HG03097 (cell line): Measurements from ENCODE around the gene HMGCR.
"Not testable (repeated sequence)": the region's sequence is repeated elsewhere in the genome, so short reads cannot be mapped to it uniquely, and the experiment has no call there.

Experiments used
- ATAC-seq: cut with Tn5 transposase; IDR thresholded peaks from one replicate; pipeline ENCODE4 v1.9.1; 2021; ENCODE audit not compliant: unreplicated experiment, low FRiP score

The HMGCR gene

DNA sequence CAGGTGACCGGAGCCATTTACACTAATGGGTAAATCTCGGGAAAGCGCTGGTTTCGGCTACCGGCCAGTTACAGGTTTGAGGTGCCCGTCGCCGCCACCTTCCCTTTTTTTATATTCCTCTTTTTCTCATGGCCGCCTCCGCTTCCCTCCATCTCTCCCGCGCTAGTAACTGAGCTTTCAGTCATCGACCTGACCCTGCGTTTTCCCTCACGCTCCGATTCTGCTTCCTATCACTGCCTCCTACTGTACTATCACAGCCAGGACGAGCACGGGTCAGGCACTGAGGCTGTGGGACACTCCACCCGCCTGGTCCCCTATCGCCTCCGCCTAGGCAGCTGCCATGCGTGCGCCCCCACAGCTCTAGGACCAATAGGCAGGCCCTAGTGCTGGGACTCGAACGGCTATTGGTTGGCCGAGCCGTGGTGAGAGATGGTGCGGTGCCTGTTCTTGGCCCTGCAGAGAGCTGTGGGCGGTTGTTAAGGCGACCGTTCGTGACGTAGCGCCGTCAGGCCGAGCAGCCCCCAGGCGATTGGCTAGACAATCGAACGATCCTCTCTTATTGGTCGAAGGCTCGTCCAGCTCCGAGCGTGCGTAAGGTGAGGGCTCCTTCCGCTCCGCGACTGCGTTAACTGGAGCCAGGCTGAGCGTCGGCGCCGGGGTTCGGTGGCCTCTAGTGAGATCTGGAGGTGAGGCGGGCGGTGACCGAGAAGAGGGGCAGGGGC, at the start of gene HMGCR:
TSS of gene HMGCR (plus strand) at position 606 of the 722 bp plus-strand sequence. CDS start 5,386 bp downstream, outside the sequence.
- peak; percentile 99 for ATAC-seq

- not testable (repeated sequence) for ATAC-seq
These were observed 45.2 kb upstream of the HMGCR start for GRCh38 chr5:75291844-75292243.

- ATAC-seq, result no peak
These were observed 36.9 kb upstream of the HMGCR start for GRCh38 chr5:75300084-75300483.

DNA sequence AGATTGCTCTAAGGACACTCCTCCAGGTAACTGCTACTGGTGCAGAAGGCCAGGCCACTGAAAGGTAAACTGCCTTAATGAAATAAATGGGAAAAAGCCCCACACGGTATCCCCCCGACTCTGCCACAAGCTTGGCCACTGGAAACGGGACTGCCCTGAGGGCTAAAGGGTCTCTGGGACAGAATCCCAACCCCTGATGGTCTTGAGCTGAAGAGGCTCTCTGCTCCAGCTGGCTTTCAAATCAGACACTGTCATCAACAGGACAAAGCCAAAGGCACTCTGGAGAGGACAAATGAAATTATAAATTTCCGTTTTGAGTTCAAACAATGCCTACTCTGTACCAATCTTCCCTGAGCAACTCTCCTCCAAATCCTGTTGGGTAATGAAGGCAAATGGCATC, 33.6 kb upstream of the HMGCR start:
- ATAC-seq, result no peak

DNA sequence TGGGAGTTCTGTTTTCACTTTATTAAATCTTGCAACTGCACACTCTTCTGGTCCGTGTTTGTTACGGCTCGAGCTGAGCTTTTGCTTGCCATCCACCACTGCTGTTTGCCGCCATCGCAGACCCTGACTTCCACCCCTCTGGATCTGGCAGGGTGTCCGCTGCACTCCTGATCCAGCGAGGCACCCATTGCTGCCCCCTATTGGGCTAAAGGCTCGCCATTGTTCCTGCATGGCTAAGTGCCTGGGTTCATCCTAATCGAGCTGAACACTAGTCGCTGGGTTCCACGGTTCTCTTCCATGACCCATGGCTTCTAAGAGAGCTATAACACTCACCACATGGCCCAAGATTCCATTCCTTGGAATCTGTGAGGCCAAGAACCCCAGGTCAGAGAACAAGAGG, 32.5 kb upstream of the HMGCR start:
- not testable (repeated sequence) for ATAC-seq

- no peak for ATAC-seq
These were observed 30.3 kb upstream of the HMGCR start for GRCh38 chr5:75306746-75307145.

GRCh38 chr5:75310212-75310611, 26.8 kb upstream of the HMGCR start:
- no peak for ATAC-seq

- ATAC-seq, result not testable (repeated sequence)
These were observed 17.9 kb upstream of the HMGCR start for GRCh38 chr5:75319148-75319547.

- no peak for ATAC-seq
These were observed 17.4 kb upstream of the HMGCR start for GRCh38 chr5:75319638-75320037.

DNA sequence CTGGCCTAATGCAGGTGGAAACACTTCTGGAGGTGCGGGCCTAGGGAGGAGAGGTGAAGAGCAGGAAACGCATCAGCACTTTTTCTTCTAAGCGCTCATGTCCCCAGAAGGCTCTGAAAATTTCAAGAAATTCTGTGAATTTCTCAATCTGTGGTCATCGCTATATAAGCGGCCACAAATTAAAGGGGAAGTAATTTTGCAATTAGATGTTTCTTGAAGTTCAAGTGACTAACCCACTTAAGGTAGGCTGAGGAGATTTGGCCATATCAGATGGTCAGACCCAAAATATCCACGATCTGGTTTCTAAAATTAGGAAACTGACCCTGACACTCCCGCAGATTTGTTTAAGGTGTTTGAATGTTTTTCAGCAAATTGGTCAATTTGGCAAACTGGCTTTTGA, 16.6 kb upstream of the HMGCR start:
- ATAC-seq, result no peak

GRCh38 chr5:75322066-75322465, 15.0 kb upstream of the HMGCR start:
- no peak for ATAC-seq

- ATAC-seq, result no peak
These were observed 12.2 kb upstream of the HMGCR start for GRCh38 chr5:75324791-75325190.

DNA sequence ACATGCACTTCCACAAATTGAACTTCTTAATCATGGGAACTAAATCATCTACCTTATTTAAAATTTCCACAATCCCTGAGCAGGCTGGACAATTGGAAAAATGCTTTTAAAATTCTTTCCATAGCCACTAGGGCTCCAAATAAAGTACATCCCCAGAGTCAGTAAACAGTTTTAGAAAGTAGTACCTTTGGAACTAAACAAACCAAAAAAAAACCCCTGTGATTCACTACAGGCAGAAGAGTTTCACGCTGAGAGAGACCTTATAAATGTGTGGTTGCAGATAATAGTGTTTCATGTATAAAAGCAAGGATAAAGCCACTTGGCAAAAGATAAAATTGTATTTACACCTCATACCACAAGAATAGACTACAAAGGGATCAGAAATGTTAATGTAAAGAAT, 11.8 kb upstream of the HMGCR start:
- no peak for ATAC-seq

- ATAC-seq, result no peak
These were observed 6.6 kb upstream of the HMGCR start for GRCh38 chr5:75330404-75330803.

DNA sequence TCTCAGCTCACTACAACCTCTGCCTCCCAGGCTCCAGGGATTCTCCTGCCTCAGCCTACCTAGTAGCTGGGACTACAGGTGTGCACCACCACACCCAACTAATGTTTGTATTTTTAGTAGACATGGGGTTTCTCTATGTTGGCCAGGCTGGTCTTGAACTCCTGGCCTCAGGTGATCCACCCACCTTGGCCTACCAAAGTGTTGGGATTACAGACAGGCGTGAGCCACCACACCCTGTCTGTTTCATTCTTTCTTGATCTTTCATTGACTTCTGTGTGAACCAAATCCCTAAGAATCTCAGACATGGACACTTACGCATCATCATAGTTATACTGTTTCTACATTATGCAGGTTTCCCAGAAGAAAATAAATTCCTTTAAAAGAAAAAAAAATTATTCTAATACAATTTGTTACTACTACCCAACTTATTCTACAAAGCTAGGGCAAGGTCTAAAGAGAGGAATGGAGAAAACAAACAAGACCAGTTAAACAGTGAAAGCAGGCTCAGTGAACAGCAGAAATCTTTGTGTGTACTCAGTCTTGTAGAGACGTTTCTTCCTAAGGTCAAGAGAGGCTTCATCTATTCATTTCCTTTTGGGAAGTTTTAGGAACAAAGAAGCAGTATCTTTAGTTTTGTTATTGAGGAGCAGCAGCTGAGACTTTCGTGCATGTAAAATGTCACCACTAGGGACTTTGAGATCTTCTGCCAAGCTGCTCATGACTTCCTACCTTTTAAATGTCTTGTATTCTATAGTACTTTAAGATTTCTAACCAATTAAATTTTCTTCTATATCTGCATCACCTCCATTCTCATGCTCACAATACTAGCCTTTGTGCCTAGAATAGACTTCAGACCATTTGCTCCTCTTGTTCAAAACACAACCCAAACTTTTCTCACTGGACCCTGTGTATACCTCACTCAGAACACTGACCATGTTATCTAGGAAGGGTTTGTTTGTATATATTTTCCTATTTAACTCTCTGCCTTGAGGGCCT, 5.6 kb upstream of the HMGCR start:
- no peak for ATAC-seq

- not testable (repeated sequence) for ATAC-seq
These were observed 3.3 kb upstream of the HMGCR start for GRCh38 chr5:75333759-75334158.

DNA sequence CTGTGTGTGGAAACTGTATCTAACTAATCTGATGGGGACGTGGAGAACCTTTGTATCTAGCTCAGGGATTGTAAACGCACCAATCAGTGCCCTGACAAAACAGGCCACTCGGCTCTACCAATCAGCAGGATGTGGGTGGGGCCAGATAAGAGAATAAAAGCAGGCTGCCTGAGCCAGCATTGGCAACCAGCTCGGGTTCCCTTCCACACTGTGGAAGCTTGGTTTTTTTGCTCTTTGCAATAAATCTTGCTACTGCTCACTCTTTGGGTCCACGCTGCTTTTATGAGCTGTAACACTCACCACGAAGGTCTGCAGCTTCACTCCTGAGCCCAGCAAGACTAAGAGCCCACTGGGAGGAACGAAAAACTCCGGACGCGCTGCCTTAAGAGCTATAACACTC, 2.6 kb upstream of the HMGCR start:
- ATAC-seq, result not testable (repeated sequence)

DNA sequence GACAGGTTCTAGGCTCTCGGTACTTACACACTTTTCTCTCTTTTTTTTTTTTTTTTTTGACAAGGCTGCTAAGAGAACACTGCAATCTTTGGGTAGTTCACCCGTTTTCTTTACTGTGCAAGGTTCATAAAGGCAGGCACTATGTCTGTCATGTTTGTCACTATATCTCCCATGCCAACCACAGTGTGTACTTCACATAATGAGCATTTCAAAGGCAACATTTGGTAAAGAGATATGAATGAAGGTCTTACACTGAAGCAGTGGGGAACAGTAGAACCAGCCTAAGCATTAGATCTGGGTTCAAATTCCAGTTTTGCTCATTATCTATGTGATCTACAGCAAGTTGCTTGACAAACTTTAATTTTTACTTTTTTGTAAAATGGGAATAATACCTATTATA, 1.5 kb upstream of the HMGCR start:
- no peak for ATAC-seq

GRCh38 chr5:75335952-75336614, 937 bp upstream of the HMGCR start:
- no peak for ATAC-seq

GRCh38 chr5:75337366-75338021, 474 bp downstream of the HMGCR start:
- ATAC-seq, result no peak
